ENCODE measurements around the gene RPL18A. TPM values are rescaled to one million over a fixed set of nuclear protein-coding genes. Genes with fewer than 3 reads are reported as not detected.

RPL18A gene
- total and polyA plus RNA-seq, 2 of the 13 experiments (the other 11 are each of a cell fraction or from before 2014, with no cell fraction given) = 1,471 to 2,004 TPM

GRCh38 chr19:17847538-17848366 lies 12.0 kb upstream of the RPL18A start, which contains the start of gene JAK3 (continued):
- no peak for TF ChIP-seq FUBP1 (CRISPR knock-in tag; IDR thresholded peaks at IDR 0.05; ENCODE audit: borderline replicate concordance)
- TF ChIP-seq ZNF234 (CRISPR knock-in tag; conservative IDR thresholded peaks at IDR 0.05) = no peak
- no peak for TF ChIP-seq GZF1 (CRISPR knock-in tag; IDR thresholded peaks at IDR 0.05)
- TF ChIP-seq ZNF251 (CRISPR knock-in tag; IDR thresholded peaks at IDR 0.05) = no peak
- no peak for TF ChIP-seq REL (CRISPR knock-in tag; conservative IDR thresholded peaks at IDR 0.05)
- peak; percentile 70; the same call in 1 of the 2 replicates for TF ChIP-seq ZMAT3 (CRISPR knock-in tag; conservative IDR thresholded peaks at IDR 0.05)
- TF ChIP-seq KDM1A (CRISPR knock-in tag; IDR thresholded peaks at IDR 0.05) = no peak
- TF ChIP-seq ZNF205 (CRISPR knock-in tag; IDR thresholded peaks at IDR 0.05) = no peak; the same call in 1 of the 2 replicates
- no peak for TF ChIP-seq MAF1 (CRISPR knock-in tag; IDR thresholded peaks at IDR 0.05; ENCODE audit: borderline replicate concordance)
- no peak for TF ChIP-seq AFF4 (CRISPR knock-in tag; IDR thresholded peaks at IDR 0.05)
- no peak for TF ChIP-seq RNF2 (conservative IDR thresholded peaks at IDR 0.05; ENCODE audit: low read depth)
- TF ChIP-seq YEATS2 (CRISPR knock-in tag; IDR thresholded peaks at IDR 0.05; ENCODE audit: borderline replicate concordance) = peak; percentile 47; the same call in 1 of the 2 replicates
- no peak for TF ChIP-seq ZNF337 (CRISPR knock-in tag; IDR thresholded peaks at IDR 0.05; ENCODE audit: borderline replicate concordance, low read depth)
- no peak for TF ChIP-seq BCL3 (CRISPR knock-in tag; IDR thresholded peaks at IDR 0.05)
- TF ChIP-seq SMC3 (IDR thresholded peaks at IDR 0.05; ENCODE audit: low read length) = no peak
- no peak for TF ChIP-seq ARID2 (CRISPR knock-in tag; IDR thresholded peaks at IDR 0.05; ENCODE audit: borderline replicate concordance)
- no peak for TF ChIP-seq GLI4 (CRISPR knock-in tag; IDR thresholded peaks at IDR 0.05; ENCODE audit: borderline replicate concordance)
- TF ChIP-seq, protein P1, sequence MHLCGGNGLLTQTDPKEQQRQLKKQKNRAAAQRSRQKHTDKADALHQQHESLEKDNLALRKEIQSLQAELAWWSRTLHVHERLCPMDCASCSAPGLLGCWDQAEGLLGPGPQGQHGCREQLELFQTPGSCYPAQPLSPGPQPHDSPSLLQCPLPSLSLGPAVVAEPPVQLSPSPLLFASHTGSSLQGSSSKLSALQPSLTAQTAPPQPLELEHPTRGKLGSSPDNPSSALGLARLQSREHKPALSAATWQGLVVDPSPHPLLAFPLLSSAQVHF (CRISPR knock-in tag; IDR thresholded peaks at IDR 0.05) = no peak
- no peak for TF ChIP-seq FLYWCH1 (CRISPR knock-in tag; IDR thresholded peaks at IDR 0.05)
- peak; percentile 74; the same call in 1 of the 2 replicates for TF ChIP-seq HOXD1 (CRISPR knock-in tag; IDR thresholded peaks at IDR 0.05)
- TF ChIP-seq IRX3 (CRISPR knock-in tag; IDR thresholded peaks at IDR 0.05; ENCODE audit: borderline replicate concordance, low read depth) = no peak
- TF ChIP-seq RFX3 (CRISPR knock-in tag; IDR thresholded peaks at IDR 0.05) = no peak
- peak; percentile 30; the same call in 1 of the 2 replicates for TF ChIP-seq MYC (CRISPR knock-in tag; IDR thresholded peaks at IDR 0.05; ENCODE audit: borderline replicate concordance)

All from HepG2 (cell line).